A549 (cell line): ENCODE results near the gene STXBP6.

Source experiments
- CBX8 ChIP-seq: fragments of 200-600 bp; sonication (generic); IDR thresholded peaks from 2 replicates; pipeline ENCODE4 v1.6.1; 2016
- CHD2 ChIP-seq: fragments of 150-350 bp; IDR thresholded peaks from 2 replicates; pipeline ENCODE4 v1.6.1; 2014; ENCODE audit warnings: low read length; ENCODE audit not compliant: partially characterized antibody
- ESRRA ChIP-seq: fragments of 150-350 bp; IDR thresholded peaks from 2 replicates; pipeline ENCODE4 v1.6.1; 2014; ENCODE audit warnings: mild to moderate bottlenecking, low read length, borderline replicate concordance
- FOSL2 ChIP-seq, 2 experiments: fragments of 450-650 bp in 1 of 2; fragments of >200 bp in 1 of 2; sonication (Bioruptor Twin) in 1 of 2; formaldehyde crosslinking; IDR thresholded peaks; 2 replicates each; pipeline versions ENCODE4 v1.5.0 to v1.6.1; 2016 to 2020; ENCODE audit warnings: mild to moderate bottlenecking in 1 of 2, moderate library complexity in 1 of 2
- MAZ ChIP-seq: fragments of 150-350 bp; IDR thresholded peaks from 2 replicates; pipeline ENCODE4 v1.6.1; 2014; ENCODE audit warnings: antibody characterized with exemption, low read depth, low read length, borderline replicate concordance
- MYC ChIP-seq: IDR thresholded peaks from 2 replicates; pipeline ENCODE4 v1.6.1; 2012; ENCODE audit warnings: mild to moderate bottlenecking, inconsistent platforms, low read length, improper control_type of control experiment, borderline replicate concordance
- PHF8 ChIP-seq: fragments of 200-600 bp; sonication (generic); IDR thresholded peaks from 2 replicates; pipeline ENCODE4 v1.6.1; 2016; ENCODE audit warnings: low read depth, mild to moderate bottlenecking, antibody characterized with exemption, moderate library complexity, borderline replicate concordance
- POLR2A ChIP-seq: IDR thresholded peaks from 2 replicates; pipeline ENCODE4 v1.6.1; 2012; ENCODE audit warnings: mild to moderate bottlenecking, low read length
- RFX5 ChIP-seq: fragments of 450-650 bp; IDR thresholded peaks from 2 replicates; pipeline ENCODE4 v1.7.1; 2014; ENCODE audit warnings: antibody characterized with exemption, mild to moderate bottlenecking, moderate library complexity
- SMC3 ChIP-seq: fragments of >200 bp; sonication (Bioruptor Twin); formaldehyde crosslinking; IDR thresholded peaks from 3 replicates; pipeline ENCODE4 v1.6.1; 2018; ENCODE audit warnings: inconsistent platforms
- TF ChIP-seq, protein P1 (sequence below): fragments of >200 bp; sonication (Bioruptor Twin); formaldehyde crosslinking; IDR thresholded peaks from 3 replicates; pipeline ENCODE4 v1.5.1; 2016
- TF ChIP-seq, protein P2 (sequence below): fragments of 250-450 bp; sonication (Bioruptor Pico); IDR thresholded peaks from 2 replicates; pipeline ENCODE4 v1.5.0; 2020; ENCODE audit warnings: low read depth, mild to moderate bottlenecking, moderate library complexity

DNA sequence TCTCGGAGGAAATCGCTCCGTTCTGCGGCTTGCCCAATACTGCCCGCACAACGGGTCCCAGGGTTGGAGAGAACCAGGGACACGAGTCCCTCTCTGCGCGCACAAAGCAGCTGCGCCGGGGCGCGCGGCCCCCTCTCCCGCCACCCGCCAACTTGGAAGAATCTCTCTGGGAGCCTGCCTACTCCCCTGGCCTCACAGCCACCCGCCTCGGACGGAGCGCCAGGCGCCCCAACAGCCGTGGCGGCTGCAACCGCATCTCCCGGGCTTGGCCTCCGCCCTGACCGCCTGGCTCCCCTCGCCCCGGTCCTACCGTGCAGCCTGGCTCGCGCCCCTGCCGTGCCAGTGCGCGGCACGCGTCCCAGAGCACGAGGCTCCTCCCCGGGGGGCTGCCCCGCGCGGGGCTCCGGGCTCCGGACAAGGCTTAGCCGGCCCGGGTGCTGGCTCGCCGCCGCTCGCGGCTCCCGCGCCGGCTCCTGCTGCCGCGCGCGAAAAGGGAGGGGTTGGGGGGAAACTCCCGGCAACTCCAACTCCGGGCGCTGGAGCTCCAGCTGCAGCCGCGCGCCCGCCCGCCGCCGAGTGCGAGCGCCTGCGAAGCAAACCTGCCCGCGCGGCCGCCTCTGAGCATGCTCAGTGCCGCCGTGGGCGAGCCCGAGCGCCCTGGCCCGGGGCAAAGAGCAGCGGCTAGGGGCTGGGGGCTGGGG is at the start of gene STXBP6:
- TF ChIP-seq, protein P1, sequence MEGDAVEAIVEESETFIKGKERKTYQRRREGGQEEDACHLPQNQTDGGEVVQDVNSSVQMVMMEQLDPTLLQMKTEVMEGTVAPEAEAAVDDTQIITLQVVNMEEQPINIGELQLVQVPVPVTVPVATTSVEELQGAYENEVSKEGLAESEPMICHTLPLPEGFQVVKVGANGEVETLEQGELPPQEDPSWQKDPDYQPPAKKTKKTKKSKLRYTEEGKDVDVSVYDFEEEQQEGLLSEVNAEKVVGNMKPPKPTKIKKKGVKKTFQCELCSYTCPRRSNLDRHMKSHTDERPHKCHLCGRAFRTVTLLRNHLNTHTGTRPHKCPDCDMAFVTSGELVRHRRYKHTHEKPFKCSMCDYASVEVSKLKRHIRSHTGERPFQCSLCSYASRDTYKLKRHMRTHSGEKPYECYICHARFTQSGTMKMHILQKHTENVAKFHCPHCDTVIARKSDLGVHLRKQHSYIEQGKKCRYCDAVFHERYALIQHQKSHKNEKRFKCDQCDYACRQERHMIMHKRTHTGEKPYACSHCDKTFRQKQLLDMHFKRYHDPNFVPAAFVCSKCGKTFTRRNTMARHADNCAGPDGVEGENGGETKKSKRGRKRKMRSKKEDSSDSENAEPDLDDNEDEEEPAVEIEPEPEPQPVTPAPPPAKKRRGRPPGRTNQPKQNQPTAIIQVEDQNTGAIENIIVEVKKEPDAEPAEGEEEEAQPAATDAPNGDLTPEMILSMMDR = no peak
- TF ChIP-seq SMC3 = no peak
- no peak for TF ChIP-seq PHF8
- TF ChIP-seq CHD2 = no peak
- no peak for TF ChIP-seq MAZ
- TF ChIP-seq, protein P2, sequence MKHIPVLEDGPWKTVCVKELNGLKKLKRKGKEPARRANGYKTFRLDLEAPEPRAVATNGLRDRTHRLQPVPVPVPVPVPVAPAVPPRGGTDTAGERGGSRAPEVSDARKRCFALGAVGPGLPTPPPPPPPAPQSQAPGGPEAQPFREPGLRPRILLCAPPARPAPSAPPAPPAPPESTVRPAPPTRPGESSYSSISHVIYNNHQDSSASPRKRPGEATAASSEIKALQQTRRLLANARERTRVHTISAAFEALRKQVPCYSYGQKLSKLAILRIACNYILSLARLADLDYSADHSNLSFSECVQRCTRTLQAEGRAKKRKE (CRISPR knock-in tag) = no peak
- TF ChIP-seq FOSL2 (IDR thresholded peaks at IDR 0.05) = no peak
- TF ChIP-seq FOSL2 (CRISPR knock-in tag; IDR thresholded peaks at IDR 0.05) = no peak
- TF ChIP-seq ESRRA = no peak
- no peak for TF ChIP-seq POLR2A
- no peak for TF ChIP-seq CBX8
- no peak for TF ChIP-seq RFX5
- TF ChIP-seq MYC = no peak
